HG03342 (cell line): ENCODE results near the gene RNF180.
A peak's percentile ranks its signal among the peaks of the same experiment; 100 is the strongest.
"Not testable (repeated sequence)": the region's sequence is repeated elsewhere in the genome, so short reads cannot be mapped to it uniquely, and the experiment has no call there.

Experiments used
- ATAC-seq: cut with Tn5 transposase; IDR thresholded peaks from one replicate; pipeline ENCODE4 v1.9.1; 2021; ENCODE audit warnings: mild to moderate bottlenecking, moderate library complexity; ENCODE audit not compliant: unreplicated experiment

RNF180 gene

DNA sequence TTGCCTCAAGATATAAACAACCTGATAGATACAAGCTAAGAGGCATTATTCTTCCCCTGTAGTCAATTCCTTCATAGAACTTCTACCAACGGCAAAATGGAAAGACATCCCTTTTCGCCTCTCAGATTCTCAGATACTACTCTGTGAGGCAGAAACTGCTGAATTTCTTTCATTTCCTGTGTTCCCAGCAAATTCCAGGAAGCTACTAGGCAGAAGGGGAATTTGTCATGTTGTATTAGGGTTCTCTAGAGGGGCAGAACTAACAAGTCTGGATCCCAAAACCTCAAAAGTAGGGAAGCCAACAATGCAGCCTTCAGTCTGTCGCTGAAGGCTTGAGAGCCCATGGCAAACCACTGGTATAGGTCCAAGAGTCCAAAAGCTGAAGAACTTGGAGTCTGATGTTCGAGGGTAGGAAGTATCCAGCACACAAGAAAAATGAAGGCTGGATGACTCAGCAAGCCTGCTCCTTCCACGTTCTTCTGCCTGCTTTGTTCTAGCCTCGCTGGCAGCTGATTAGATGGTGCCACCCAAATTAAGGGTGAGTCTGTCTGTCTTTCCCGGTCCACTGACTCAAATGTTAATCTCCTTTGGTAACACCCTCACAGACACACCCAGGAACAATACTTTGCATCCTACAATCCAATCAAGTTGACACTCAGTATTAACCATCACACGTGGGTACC is 15.2 kb downstream of the RNF180 start:
- ATAC-seq: no peak

GRCh38 chr5:64181440-64181839 is 15.8 kb downstream of the RNF180 start:
- no peak for ATAC-seq

DNA sequence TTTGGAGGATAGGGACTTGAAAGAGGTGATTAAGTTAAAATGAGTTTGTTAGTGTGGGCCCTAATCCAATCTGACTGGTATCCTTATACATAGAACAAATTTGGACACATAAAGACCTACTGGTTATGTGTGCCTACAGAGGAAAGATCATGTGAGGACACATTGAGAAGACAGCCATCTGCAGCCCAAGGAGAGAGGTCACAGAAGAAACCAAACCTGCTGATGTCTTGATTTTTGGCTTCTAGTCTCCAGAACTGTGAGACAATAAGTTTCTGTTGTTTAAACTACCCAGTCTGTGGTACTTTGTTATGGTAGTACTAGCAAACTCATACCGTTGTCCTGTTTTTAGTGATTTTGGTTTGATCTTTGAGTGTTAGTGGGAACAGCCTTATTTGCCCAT is 18.3 kb downstream of the RNF180 start:
- ATAC-seq: no peak

- ATAC-seq: no peak
Observed at GRCh38 chr5:64184832-64185231, 19.2 kb downstream of the RNF180 start.

GRCh38 chr5:64188776-64189175 is 23.1 kb downstream of the RNF180 start:
- no peak for ATAC-seq

GRCh38 chr5:64190562-64191306 is 25.1 kb downstream of the RNF180 start:
- ATAC-seq: no peak

DNA sequence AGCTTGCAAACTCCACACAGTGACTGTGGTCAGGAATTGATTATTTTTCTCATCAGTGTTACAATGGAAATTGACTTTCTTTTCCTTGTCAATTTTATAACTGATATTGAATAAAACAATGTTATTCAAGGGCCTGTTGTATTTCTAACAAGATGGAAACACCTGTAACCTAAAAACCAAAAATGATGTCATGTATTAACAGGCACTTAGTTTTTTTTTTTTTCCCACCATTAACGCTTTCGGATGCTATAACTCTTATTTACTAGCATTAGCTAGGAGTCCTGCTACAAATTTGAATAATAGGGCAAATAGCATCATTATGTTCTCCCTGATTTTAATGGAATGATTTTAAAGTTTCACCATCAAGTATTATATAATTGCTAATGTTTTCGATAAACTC is 30.3 kb downstream of the RNF180 start:
- no peak for ATAC-seq

GRCh38 chr5:64199425-64199824 is 33.8 kb downstream of the RNF180 start:
- ATAC-seq: no peak

GRCh38 chr5:64201996-64202395 is 36.4 kb downstream of the RNF180 start:
- no peak for ATAC-seq

DNA sequence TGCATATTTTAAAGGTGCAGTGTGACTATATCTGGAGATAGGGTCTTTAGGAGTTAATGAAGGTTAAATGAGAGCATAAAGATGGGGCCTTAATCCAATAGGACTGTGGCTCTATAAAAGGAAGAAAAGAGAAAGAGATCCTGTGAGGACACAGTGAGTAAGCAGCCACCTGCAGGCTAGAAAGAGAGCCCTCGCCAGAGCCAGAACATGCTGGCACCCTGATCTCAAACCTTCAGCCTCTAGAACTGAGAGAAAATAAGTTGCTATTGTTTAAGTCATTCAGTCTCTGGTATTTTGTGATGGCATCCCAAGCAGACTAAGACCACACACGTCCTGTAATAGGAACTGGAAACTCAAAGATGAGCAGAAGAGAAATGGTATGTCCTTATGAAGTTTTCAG is 41.0 kb downstream of the RNF180 start:
- no peak for ATAC-seq

GRCh38 chr5:64207978-64208377 is 42.3 kb downstream of the RNF180 start:
- no peak for ATAC-seq

DNA sequence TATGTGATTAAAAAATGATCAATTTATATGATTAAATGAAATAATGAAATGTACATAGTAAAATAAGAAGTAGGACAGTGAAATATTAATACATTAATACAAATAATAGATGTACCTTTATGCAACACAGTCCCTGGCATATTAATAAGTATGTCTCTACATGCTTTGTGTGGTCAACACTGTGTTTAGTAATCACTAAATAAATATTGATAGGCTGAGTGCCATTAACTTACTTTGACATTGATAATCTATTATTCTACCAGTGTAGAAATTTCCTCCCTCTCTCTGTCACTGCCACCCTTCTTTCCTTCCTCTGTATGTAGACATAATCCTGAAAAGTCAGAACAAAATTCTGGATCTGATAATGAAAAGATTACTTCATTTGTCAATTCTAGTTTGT is 43.7 kb downstream of the RNF180 start:
- no peak for ATAC-seq

GRCh38 chr5:64210866-64211265 is 45.2 kb downstream of the RNF180 start:
- no peak for ATAC-seq

GRCh38 chr5:64213011-64213410 is 47.4 kb downstream of the RNF180 start:
- ATAC-seq: no peak

- no peak for ATAC-seq
Observed at GRCh38 chr5:64213531-64213930, 47.9 kb downstream of the RNF180 start.

DNA sequence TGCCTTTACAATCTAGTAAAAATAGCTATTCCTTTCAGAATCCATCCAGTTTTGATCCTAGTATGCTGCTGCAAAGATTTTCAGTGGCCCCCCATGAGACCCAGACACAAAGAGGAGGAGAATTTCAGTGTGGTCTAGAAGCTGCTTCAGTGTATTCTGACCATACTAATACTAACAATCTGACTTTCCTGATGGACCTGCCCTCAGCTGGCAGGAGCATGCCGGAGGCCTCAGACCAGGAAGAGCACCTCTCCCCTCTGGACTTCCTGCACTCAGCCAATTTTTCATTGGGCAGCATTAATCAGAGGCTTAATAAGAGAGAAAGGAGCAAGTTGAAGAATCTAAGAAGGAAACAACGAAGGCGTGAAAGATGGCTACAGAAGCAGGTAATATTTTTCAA is 48.5 kb downstream of the RNF180 start:
- no peak for ATAC-seq

GRCh38 chr5:64221911-64222310 is 56.3 kb downstream of the RNF180 start:
- no peak for ATAC-seq

- ATAC-seq: not testable (repeated sequence)
Observed at GRCh38 chr5:64225286-64225981, 59.8 kb downstream of the RNF180 start.

GRCh38 chr5:64227131-64227537 is 61.5 kb downstream of the RNF180 start:
- not testable (repeated sequence) for ATAC-seq

- ATAC-seq: peak; percentile 75
Observed at GRCh38 chr5:64229163-64229774, 63.6 kb downstream of the RNF180 start.

- ATAC-seq: no peak
Observed at GRCh38 chr5:64260756-64261155, 95.1 kb downstream of the RNF180 start.
